ENCODE measurements around the gene DDIAS.
"Not testable (repeated sequence)": the region's sequence is repeated elsewhere in the genome, so short reads cannot be mapped to it uniquely, and the experiment has no call there.

DNA sequence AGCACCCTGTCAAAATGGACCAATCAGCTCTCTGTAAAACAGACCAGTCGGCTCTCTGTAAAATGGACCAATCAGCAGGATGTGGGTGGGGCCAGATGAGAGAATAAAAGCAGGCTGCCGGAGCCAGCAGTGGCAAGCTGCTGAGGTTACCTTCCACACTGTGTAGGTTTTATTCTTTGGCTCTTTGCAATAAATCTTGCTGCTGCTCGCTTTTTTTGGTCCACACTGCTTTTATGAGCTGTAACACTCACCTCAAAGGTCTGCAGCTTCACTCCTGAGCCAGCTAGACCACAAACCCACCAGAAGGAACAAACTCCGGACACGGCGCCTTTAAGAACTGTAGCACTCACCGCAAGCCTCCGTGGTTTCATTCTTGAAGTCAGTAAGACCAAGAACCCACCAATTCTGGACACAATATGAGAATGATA lies 70.0 kb downstream of the DDIAS start:
- TF ChIP-seq, protein P1, sequence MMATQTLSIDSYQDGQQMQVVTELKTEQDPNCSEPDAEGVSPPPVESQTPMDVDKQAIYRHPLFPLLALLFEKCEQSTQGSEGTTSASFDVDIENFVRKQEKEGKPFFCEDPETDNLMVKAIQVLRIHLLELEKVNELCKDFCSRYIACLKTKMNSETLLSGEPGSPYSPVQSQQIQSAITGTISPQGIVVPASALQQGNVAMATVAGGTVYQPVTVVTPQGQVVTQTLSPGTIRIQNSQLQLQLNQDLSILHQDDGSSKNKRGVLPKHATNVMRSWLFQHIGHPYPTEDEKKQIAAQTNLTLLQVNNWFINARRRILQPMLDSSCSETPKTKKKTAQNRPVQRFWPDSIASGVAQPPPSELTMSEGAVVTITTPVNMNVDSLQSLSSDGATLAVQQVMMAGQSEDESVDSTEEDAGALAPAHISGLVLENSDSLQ (IDR thresholded peaks at IDR 0.05) = not testable (repeated sequence)
- TF ChIP-seq FOXM1 (IDR thresholded peaks at IDR 0.05; ENCODE audit: borderline replicate concordance) = not testable (repeated sequence)
